Forelimb muscle (tissue), 1 donor: Measurements from ENCODE around the gene TSSC4. TPM values are rescaled to one million over a fixed set of nuclear protein-coding genes. Genes with fewer than 3 reads are reported as not detected.

Experiments used
- DNase-seq: peaks from one replicate; pipeline ENCODE4 v3.0.0-alpha.2; 2013; ENCODE audit warnings: low read depth
- polyA plus RNA-seq: library from polyadenylated mRNA; unstranded; fragments of 120-200 nt; gene quantifications from one replicate; pipeline ENCODE4 v1.2.1, GENCODE V29; 2013; ENCODE audit not compliant: insufficient read length

The TSSC4 gene
- polyA plus RNA-seq, 1 donor = 20.3 TPM

- DNase-seq = no peak
Measured at GRCh38 chr11:2400762-2401435, 349 bp downstream of the TSSC4 start.

DNA sequence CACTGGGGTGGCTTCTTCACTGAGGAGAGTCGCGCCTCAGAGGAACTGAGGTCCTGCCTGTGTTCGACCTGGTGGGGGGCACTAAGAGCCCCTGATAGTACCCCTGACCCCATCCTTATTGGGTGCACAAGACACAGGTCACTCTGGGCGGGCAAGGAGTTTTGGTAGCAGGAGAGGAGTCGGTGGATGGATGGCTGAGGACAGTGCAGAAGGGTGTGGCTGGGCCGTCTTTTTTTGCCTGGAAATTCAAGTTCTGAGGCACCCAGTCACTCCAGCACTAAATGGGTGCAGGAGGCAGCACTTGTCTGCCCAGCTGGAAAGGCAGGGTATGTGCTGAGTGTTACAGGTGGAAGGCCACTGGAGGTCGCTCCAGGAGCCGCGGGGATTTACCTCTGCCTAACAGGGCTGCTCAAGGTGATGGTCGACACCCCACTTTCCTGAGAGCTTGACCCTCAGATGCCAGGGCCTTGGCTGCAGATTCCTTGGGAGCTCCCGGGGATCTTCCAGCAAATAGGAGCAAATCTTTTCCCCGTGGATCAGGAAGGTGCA, 960 bp downstream of the TSSC4 start:
- no peak for DNase-seq

- DNase-seq = no peak
Measured at GRCh38 chr11:2402106-2402505, 1.6 kb downstream of the TSSC4 start.

- no peak for DNase-seq
Measured at GRCh38 chr11:2402890-2403645, 2.5 kb downstream of the TSSC4 start.

DNA sequence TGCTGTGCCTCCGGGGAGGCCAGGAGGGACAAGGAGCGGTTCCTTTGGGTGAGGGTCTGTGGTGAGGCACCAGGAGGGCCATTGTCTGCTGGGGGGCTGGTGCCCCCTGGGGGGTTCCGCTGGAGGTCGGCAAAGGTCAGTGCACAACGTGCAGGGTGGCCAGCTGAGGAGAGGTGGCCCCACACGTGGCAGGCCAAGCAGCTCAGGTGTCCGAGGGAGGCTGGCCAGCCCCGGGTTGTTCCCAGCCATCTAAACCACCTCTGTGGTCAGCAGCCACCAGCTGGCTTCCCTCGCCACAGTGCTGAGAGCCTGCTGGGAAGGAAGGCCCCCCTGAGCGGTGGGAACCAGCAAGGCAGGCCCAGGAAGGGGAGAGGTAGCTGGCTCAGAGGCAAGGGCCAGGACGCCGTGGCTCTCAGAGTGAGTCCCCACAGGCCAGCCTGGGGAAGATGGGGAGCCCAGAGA, 4.2 kb downstream of the TSSC4 start:
- no peak for DNase-seq

DNA sequence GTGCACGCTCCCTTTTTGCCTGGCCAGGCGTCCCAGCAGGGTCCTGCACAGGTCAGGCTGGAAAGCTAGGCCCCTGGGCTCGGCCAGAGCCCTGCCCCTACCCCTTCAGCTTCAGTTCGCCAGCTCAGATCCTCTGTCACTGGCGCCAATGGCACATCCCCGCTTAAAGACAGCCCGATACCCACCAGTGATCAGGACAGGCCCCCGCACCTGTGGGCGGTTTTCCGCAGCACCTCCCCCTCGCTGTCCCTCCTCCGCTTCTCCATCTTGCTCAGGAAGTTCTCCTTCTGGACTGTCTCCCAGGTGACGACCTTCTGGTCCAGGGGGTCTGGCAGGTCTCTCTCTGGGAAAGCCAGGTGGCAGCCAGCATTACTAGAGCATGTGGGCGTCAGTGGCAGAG, 5.9 kb downstream of the TSSC4 start:
- DNase-seq = no peak

GRCh38 chr11:2406878-2407410, 6.4 kb downstream of the TSSC4 start:
- DNase-seq = no peak

DNA sequence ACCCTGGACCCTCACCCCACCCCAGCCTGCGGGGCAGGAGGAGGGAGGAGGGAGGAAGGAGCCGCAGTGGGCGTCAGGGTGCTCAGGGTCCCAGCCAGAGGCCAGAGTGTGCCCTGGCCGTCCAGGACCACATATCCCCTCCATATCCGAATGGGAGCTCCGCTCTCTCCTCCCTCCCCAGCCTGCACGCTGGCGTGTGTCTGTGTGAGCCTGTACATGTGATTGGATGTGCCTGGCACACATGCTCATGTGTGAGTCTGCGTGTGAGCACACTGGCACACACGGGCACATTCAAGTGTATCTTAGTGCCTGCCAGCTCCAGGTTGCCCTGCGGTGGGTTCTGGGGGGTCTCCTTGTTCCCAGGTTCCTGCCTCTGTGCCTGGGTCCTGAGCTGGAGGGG, 8.1 kb downstream of the TSSC4 start:
- DNase-seq = no peak

DNA sequence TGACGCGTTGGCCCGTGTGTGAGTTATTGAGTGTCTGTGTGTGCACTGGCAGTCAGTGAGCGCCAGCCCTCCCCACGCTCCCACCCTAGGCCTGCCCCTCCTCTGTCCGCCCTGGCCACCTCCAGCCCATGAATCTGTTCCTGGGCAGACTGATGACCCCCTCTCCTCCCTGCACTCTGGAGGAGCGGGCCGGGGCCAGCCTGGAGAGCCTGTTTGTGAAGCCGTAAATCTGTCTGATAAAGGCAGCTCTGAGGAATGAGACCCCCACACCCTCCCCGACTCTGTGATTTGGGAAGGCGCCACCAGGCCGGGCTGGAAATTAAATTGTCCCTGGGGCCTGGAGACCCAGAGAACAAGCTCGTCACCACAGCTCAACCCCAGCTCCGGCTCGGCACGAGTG, 8.6 kb downstream of the TSSC4 start:
- DNase-seq = no peak

DNA sequence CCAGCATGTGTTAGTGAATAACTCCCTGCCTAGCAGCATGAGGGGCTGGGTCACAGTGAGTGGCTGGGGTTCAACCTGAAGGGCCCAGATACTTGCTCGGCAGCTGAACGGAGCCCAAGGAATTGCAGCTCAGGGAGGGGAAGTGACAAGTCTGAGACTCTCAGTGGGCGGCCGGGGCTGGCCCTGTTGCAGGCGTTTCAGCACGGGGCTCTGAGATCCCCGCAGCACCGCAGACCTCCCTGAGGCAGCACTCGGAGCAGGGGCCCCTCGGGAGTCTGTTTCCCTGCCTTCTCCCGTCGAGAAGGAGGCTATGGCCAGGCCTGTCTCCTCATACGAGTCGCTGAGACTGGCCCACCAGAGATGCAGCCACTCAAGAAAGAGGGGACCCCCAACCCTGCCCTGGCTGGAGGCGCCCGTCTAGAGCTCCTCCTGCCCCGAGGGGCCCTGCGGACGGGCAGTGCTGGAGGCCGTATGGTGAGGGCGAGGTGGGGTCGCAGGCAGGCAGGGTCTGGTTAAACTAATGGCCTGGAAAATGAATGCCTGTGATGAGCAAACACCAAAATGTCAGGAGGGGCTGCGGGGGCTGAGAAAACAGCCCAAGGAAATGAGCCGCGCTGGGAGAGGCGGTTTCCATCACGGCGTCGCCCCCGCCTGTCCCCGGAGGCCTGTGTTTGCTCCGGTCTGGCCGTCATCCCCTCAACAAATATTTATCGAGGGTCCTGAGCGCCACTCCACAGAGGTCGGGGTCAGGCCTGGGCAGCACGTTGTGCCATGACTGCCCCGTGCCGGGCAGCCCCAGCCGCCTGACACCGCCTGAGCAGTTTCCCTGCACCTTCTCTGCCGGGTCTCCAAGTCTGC, 9.3 kb downstream of the TSSC4 start:
- DNase-seq = no peak

DNA sequence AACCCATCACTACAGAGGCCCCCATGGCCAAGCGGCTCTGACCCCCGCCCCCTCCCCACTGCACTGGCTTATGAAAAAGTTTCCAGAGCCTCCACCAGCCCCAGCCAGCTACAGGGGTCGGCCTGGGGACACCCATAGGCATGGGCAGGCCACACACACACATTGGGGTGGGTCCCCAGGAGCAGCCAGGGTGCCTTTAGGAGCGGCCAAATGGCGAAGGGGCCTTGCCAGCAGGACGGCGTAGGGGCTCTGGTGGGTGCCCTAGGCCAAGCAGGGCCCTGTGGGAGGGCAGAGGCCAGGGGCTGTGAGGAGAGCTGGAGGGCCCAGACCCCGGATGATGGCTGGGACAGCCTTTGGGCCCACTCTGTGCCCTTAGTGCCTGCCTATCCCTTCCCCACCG, 10.1 kb downstream of the TSSC4 start:
- DNase-seq = no peak

DNA sequence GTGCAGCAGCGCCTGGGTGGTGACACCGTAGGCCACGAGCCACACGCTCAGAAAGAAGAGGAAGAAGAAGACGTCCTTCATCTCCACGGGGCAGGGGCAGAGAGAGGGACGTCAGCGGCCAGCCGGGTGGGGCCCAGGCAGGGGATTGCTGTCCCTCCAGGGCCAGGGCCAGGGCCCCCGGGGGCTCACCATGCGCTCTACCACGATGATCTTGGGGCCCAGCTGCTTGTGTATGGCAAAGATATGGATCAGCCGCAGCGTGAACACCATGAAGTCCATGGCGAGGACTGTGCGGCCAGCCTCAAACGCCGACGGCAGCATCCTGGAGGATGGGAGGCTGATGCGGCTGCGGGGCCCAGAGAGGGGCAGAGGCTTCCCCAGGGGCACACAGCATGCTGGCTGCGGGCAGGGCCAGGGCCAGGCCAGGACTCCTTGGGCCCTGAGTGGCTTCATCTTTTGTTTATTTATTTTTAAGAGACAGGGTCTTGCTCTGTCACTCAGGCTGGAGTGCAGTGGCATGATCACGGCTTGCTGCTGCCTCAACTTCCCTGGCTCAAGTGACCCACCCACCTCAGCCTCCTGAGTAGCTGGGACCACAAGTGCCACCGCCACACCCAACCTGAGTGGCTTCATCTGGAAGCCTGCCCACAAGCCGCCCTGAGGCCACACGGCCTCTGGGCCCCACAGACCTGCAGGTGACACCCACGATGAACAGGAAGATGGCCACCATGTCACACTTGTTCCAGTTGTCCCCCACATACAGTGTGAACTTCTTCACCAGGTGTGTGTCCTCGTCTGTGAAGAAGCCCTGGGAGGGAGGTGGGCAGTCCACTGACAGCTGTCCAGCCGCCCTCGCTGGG, 11.1 kb downstream of the TSSC4 start:
- DNase-seq = no peak

- DNase-seq = no peak
Measured at GRCh38 chr11:2412323-2412722, 11.8 kb downstream of the TSSC4 start.

DNA sequence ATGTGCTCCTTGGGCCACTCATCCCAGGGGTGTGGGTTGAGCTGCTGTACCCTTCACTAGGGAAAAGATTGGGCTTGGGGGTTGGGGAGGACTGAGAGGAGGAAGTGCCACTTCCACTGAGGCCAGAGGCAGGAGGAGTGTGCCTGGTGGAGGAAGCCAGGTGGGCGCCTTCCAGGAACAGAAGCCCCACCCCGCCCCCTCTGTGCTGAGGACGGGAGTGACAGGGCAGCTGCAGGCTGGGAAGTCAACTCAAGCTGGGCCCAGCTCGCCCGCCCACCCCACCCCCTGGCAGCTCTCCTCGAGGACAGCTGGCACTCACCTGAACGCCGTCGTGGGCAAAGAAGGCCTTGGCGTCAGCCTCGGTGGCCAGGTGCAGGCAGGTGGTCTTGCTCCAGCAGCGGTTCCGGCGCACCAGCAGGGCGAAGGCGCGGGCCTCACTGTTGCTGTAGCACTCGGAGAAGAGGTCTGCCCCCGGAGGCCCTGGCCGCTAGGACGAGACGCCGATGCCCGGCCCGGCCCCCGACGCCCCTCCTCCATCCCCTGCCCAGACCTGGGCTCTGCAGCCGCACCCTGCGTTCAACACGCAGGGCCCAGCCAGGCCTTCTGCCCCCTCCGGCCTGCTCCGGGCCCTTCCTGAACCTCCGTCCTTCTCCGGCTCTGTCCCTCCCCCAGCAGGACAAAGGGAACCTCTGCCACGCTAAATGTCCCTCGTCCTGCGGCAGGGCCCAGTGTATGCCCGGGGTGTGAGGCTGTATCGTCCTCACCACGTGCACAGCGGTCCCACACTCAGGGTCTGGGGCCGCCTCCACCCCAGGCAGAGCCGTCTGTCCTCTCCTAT, 13.4 kb downstream of the TSSC4 start:
- DNase-seq = no peak

- no peak for DNase-seq
Measured at GRCh38 chr11:2414616-2415015, 14.1 kb downstream of the TSSC4 start.

GRCh38 chr11:2415171-2415570, 14.6 kb downstream of the TSSC4 start:
- no peak for DNase-seq

DNA sequence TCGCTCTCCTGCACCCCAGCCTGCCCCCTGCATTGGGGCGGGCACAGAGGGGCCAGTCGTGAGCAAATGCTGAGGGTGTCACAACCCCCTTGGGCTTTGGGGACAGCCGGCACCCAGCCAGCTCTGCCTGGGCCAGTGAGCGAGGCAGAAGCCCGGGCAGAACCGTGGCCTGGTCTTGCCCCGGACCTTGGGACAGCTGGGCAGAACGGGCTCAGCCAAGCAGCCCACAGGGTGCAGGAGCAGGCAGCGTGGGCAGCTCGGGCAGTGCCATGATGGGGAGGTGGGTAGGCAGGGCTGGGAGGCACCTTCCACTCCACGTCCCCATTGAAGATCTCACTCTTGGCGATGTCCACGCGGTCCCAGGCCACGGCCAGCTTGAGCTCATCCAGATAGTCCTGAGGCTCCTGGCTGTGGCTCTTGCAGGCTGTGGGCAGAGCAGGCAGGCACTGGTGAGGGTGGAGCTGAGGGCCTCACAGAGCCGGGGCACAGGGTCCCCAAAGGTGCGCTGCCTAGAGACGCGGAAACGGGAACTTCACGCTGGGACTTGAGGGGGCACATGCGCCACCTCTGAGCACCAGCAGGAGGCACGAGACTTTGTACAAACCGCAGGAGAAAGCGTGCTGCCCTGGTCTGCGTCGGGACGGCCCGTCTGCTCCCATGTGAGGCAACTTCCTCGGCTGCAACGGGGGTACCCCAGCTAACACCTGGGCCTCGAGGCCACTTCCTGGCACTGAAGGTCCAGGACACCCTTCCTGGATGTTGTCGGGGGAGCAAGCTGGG, 15.2 kb downstream of the TSSC4 start:
- DNase-seq = no peak

DNA sequence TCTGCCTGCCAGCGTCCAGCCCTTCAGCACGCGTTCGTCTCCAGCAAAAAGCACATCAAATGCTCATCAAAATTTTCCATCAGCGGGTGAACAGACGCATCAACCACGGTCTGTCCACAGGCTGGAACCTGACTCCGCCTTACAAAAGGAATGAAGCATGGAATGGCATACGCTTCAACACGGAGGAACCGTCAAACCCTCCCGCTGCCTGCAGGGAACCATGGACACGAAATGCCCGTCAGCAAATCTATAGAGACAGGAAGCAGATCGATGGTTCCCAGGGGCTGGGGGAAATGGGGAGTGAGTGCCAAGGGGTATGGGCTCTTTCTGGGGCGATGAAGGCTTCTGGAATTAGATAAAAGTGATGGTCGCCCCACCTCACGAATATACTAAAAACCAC, 16.2 kb downstream of the TSSC4 start:
- no peak for DNase-seq
